Measurements from ENCODE around the gene OSGEP.
"Not testable (repeated sequence)": the region's sequence is repeated elsewhere in the genome, so short reads cannot be mapped to it uniquely, and the experiment has no call there.

The OSGEP gene

DNA sequence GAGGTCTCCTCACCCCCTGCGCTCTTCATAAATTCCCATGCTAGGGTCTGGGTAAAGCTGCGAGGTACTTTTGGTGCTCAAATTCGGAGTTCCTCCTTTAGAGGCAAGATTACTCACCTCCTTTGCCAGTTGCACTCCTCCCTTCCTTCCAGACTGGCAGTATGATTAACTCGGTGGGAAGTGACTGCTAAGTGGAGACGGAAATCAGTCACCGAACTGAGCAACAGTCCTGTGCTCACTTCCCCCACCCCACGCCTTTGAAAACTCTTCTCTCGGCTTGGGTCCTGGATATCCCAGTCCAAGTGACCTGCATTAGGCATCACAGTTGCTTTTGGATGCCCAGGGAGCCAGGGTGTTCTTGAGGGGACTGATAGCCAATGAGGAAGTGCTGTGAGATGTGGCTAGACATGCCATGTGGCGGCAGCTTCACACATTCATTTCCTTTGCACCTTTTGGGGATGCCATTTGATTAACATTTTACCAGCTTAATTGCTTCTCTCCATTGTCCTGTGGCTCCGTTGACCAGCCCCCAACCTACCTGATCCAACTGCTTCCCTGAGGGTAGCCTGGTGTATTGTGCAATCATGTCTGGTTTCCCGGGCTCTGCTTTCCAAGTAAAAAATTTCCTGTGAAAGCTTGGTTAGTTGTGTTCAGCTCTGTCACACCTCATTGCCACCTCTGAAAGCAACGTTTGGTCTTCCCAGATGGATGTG is 15.4 kb upstream of the OSGEP start:
- DNase-seq: peak; percentile 57

DNA sequence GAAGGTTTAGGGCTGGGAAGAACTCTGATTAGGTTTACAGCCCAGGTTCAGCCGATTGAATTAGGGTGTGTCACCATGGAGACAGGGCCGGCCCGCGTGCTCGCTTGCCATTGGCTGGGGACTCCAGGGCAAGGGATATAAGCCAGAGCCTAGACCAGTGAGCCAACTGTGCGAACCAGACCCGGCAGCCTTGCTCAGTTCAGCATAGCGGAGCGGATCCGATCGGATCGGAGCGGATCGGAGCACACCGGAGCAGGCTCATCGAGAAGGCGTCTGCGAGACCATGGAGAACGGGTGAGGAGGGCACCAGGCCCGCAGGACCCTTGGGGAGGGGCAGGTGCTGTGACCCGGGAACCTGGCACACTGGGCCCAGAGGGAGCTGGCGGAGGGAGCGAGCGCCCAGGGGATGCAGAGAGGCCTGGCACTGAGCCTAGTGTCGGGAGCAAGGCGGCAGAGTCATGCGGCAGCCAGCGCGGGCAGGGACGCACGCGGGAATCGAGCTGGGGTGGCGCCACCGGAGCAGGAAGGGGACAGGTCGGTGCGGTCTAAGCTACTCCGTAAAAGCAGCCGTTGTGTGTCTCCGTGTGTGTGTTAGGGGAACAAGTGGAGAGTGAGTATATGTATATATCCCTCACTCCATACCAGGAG is 14.8 kb upstream of the OSGEP start, which contains the start of gene PNP:
PNP (plus strand) TSS at position 165 of the 648 bp plus-strand sequence; CDS start at position 284, 119 bp downstream.
- DNase-seq: peak; percentile 84

DNA sequence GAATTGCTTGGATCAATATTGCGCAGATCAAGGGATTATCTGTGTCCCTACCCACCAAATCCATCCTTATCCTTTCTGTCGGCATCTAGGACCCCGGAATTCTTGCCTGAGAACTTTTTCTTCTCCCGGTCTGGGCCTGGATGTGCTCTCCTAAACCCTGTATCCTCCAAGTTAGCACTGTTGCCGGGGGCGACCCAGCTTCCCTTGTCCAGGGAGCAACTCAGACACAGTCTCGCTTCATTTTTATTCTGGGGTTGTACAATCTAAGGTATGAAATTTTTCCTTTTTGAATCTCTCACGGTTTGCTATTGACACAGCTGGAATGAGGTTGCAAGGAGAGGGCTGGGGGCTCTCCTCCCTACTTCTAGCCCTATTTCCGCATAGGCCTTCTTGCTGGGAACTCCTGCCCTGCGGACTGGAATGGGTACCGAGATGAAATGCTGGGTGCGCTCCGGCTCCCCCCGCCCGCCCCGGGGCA is 14.2 kb upstream of the OSGEP start:
- DNase-seq: no peak

DNA sequence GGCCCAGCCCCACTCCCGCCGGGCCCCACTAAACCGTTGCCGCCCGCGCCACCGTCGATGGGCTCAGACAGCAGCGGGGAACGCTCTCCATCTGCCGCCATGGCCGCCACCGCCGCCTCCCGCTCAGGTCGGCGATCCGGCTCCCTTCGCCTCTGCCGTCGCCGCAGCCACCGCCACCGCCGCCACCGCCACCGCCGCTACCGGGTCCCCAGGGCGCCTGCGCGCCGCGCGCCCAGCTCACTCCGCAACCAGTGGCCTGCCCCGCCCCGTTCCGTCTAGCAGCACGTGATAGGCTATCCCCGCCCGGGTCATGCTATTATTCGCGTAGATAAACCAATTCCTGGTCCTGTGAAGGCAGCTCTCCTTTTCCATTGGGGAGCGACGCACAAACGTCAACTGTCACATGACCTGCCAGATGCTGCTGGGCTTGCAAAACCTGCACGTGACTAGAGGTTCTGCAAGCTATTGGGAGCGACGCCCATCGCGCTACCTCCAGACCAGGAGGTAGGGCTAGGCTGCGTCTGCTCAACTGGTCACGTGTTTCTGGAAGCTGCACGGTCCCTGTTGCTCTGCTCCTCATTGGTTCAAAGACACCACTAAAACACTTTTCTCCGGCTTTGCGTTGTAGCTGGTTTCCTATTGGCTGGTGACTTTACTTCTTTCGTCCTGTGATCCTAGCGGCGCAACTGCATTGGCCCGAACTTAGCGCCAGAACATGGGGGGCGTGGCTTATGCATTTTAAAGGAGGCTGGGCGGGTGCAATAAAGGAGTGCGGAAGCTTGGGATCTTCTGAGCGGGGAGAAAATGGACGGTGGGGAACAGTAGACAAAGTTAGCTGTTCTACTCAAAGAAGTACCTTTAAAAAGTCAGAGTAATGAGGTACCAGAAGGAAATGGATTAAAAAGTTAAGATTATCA is 6.9 kb upstream of the OSGEP start, which contains the start of gene PIP4P1:
PIP4P1 (minus strand) TSS at position 210 of the 917 bp plus-strand sequence; CDS start at position 101, 109 bp downstream.
- peak; percentile 100 for DNase-seq

DNA sequence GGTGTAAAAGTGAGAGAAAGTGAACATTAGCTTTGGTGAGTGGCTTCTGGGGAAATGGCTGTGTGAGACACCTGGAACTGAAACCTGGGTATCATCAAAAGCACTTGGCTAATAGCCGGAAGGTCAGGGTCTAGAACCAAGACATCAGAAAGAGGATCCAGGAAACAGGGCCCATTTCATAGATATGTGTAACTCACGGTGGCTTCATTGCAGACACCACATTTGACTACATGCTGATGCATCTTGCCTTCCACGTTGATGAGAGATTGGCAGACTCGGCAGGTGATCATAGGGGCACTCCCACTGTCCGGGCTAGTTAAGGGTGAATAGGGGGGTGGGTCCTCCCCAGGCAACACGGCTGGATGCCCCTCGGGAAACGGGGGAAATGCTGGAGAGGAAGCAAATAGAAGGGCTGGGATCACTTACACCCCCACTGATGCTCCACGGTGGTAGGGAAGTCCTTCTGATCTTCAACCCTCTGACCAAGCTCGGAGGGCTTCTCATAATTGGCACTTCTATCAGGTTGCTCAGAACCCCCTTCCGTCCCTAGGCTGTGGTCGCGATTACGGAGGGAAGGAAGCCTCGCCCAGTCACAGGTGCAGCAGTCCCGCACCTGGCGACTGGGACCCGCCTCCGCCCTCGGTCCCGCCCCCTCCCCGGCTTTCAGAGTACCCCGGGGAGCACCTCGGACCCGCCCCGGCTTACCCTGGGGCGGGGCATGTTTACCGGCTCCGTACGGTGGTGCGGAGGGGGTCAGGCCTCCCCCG is 6.0 kb upstream of the OSGEP start:
- DNase-seq: no peak

DNA sequence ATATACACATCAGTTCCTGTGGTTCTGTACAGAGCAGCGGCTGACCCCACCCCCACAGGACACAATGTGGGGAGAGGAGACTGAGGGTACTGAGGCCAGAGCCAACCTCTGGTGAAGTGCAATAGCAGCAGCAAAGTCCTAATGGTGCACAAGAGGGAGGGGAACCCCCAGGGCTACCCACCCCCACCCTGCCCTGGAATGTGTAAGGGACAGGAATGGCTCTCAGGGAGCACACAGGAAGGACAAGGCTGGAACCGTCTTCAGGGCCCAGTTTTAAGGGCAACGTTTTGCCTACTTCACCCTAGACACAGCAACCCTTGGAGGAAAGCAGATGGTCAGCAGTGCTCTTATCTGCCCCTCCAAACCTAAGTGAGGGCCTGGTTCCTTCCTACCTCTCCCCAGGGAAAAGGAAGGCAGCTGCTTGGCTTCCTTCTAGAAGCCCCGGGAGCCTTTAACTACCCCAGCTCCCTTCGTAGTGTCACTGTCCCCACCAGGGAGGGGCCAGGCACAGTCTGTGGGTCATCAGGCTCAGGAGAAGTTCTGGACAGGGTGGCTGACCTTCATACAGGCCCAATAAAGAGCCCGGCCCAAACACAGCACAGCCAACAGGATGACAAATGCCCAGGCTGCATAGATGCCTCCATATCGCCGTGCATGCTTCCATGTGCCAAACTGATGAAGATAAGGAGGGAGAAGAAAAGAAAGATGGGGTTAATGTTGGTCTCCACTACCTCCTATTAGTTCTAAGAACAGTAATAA is 3.6 kb upstream of the OSGEP start:
- no peak for DNase-seq

DNA sequence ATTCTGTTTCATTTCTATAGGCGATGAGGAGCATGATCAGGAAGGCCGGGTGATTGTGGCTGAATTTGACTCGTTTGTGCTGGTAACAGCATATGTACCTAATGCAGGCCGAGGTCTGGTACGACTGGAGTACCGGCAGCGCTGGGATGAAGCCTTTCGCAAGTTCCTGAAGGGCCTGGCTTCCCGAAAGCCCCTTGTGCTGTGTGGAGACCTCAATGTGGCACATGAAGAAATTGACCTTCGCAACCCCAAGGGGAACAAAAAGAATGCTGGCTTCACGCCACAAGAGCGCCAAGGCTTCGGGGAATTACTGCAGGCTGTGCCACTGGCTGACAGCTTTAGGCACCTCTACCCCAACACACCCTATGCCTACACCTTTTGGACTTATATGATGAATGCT is 2.4 kb upstream of the OSGEP start:
- DNase-seq: no peak

DNA sequence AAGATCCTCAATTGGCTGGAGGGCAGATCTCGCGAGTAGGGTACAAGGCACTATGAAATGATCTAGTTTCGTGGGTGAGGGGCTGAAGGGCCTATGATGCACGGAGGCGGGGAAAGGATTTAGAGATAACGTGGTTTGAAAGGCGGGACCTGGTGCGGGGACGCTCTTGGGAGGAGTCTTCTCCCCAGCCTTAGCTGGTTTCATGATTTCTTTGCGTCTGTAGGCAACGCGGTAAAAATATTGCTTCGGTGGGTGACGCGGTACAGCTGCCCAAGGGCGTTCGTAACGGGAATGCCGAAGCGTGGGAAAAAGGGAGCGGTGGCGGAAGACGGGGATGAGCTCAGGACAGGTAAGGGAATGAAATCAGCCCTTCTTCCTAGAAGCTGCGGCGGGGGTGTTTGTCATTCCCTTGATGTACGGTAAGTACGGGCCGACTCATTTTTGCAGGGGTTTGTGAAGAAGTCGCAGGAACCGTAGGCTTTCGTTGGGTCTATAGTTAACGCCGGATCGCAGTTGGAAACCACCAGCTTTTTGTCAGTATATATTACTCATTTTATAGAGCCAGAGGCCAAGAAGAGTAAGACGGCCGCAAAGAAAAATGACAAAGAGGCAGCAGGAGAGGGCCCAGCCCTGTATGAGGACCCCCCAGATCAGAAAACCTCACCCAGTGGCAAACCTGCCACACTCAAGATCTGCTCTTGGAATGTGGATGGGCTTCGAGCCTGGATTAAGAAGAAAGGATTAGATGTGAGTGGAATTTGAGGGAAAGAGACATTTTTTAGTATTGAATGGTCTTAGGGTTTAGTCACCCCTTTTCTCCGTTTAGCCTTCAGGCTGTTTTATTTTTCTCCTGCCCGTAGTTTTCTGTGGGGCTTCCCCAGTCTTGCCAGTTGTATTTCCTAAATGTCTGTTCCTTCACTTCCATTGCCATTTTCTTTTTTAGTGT is 1.0 kb upstream of the OSGEP start:
- peak; percentile 38 for DNase-seq

DNA sequence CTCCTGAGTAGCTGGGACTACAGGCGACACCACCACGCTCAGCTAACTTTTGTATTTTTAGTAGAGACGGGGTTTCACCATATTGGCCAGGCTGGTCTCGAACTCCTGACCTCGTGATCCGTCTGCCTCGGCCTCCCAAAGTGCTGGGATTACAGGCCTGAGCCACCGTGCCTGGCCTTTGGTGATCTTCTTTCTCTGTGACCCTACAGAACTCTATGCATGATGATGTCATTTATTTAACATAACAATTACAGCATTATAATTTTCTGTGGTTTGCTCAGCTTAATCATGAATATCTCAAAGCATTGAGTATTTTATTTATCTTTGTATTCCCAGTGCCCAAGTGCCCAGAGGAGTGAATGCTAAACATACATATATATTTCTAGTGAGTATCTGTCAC is 1.8 kb downstream of the OSGEP start:
- DNase-seq: not testable (repeated sequence)

DNA sequence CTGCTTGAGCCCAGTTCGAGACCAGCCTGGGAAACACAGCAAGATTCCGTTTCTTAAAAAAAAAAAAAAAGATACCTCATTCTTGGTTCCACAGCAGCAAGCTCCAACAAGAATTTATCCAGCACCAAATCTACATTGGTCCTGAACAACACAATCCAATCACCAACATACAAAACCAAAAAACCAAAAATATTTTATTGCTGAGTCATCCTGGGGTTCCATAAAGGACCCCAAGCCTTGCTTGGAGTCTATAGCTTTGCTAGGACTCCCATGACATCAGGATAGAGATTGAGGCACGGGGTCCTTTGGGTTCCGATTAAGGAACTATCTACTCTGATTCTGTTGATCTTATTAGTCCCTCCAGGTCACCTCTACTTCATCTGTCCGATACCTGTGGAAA is 7.7 kb downstream of the OSGEP start:
- no peak for DNase-seq

DNA sequence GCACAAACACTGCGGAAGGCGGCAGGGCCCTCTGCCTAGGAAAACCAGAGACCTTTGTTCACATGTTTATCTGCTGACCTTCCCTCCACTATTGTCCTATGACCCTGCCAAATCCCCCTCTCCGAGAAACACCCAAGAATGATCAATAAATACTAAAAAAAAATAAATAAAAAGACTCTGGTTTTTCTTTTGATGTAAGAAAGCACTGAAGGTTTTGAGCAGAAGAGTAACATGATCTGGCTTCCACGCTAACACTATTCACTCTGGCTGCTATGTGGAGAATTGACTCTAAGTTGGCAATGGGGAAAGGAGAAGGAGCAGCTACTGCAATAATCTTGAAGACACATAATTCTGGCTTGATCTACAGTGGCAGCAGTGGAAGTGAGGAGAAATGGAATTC is 11.0 kb downstream of the OSGEP start:
- DNase-seq: not testable (repeated sequence)

DNA sequence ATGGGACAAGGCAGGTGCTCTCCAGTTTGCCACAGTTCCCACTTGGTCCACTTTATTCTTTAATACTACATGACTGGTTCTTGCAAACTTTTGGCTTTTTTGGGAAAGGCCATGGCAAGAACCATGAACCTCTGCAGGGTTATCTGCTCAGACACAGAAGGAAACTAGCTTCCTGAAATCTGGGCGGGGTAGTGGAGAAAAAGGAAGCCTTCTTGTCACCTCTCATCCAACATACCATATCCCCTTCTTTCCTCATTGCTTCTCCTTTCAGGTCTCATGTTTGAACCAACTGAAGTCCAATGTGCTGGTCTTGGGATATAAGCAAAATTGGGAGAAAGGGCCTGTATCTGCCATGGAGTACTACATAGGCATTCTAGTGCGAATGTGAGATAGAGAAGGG is 13.2 kb downstream of the OSGEP start:
- DNase-seq: no peak

DNA sequence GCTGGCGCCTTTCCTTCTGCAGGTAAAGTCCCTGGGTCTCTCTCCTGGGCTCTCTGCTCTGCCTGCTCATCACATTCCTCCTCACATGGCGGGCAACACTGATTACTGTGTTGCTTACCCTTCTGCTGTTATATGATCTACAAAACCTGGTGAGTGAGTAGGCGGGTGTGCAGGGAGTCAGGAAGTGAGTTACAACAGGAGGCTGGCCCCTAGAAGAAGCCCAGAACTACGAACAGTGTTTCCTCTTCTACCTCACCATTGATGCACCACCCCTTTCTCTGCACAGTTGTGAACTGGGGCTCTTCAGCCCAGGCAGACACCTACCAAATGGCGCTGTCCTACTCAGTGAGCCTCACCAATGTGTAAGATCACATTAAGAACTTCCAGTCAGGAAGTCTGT is 13.7 kb downstream of the OSGEP start:
- no peak for DNase-seq

DNA sequence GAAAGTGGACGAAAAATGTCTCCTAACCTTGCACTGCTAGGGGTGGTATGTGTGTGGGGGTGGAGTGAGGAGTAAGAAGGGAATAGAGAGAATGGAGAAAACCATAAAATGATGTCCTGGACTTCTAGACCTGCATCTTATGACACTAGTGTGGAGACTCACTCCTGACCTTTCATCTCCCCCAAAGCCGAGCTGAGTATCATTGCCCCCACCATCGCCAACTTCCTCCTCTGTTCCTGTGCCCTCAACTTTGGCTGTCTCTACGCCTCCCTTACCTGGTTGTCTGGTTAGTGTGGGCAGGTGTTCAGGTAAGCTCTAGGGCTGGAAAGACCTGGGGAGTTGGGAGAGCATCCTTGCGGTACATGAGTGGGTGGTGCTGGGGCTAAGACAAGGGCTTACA is 14.1 kb downstream of the OSGEP start:
- DNase-seq: no peak

DNA sequence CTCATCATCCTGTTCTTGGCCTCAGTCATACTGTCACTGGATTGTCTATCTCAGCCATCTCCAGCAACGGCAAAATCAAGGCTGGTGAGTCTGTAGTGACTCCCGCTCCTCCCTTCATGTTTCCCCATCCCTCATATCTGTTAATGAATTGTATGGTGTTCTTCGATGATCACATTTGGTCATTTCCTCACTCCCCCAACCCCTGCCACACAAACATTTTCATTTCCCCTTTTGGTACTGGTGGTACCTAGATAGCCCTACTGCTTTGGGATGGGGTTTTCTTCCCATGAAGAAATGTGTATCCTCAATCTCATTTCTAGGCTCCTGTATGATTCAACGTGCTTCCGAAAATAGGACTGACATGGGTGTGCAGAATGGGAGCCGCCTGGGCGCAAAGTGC is 15.9 kb downstream of the OSGEP start:
- no peak for DNase-seq

DNA sequence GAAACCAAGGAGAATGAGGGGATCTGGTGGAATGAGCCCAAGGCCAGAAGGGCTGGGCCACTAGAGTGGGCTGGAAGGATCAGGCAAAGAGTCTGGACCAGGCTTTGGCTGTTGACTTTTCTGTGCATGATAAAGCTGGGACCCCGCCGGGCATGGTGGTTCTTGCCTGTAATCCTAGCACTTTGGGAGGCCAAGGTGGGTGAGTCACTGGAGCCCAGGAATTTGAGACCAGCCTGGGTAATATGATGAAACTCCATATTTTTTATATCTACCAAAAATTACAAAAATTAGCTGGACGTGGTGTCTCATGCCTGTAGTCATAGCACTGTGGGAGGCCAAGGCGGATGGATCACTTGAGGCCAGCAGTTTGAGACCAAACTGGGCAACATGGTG is 18.3 kb downstream of the OSGEP start:
- peak; percentile 79 for DNase-seq

DNA sequence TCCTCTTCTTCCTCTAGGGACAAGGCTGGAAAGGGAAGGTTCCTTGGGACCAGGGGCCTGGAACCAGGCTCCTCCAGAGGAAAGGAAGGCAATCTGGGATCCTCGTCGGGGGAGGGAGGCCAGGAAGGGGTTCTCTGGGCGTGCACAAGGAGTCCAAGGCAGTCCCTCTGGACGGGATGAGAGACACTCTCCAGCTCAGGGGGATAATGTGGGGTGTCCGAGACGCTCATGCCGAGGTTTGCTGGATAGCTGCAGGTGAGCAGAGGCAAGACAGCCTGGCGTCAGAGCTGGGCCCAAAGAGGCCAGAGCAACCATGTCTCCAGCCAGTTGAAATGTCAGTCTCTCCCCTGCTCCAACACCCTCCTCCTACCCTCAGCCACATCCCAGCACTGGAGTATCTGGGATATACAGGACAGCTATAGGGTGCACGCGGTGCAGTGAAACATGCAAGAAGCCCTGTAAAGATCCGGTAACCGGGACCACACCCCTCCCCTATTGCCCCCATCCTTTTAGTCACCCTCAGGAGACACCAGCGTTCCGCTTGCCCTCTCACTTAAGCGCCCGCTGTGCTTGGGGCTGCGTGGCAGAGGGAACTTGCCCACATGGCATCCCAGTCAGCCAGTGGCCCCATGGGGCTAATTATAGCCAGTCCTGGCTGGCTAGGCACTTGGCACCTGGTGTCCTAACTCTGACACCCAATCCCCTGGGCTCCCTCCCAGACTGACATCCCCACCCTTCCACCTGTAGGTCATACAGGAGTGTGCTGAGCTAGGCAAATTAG is 18.8 kb downstream of the OSGEP start, which contains the start of gene KLHL33:
KLHL33 (minus strand) TSS at position 585 of the 781 bp plus-strand sequence; CDS start at position 230, 355 bp downstream.
- no peak for DNase-seq

DNA sequence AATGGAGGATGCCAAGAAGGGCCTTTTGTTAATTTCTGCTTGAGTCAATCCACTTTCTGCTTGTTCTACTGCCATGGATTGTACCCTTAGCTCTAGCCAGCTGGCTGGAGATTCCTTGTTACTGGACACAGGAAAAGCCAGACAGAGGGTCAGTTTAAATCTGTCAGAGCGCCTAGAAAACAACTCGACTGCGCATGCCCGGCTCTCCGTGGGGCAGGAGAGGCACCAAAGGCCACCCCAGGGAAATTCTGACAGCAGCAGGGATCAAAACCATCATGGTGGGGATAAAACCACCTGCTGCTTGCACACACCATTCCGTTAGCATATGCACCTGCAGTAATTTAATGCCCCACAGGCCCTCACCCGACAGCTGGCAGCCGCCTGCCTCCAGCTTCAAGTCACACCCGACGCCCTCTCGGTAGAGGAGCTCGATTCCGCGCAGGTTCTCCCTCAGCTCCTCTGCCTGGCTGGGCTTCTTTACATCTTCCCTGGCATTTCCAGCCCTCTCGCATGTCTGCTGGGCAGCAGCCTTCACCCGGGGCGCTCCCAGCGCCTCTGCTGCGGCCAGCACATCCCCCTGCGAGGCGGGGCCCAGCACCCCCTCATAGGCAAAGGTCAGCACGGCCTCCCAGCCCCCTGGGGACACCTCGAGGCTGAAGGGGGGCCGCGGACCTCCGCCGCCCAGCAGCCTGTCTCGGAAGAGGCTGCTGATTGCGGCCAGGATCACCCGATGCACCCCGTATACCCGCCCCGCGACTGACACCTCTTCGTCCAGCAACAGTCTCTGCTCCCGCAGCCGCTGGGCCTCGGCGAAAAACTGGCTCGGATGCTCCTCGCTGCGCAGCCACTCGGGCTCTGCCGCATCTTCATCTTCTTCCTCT is 19.7 kb downstream of the OSGEP start:
- DNase-seq: no peak
